ENCODE data around the gene CCDC61. TPM values are rescaled to one million over a fixed set of nuclear protein-coding genes. Genes with fewer than 3 reads are reported as not detected.

CCDC61 gene
- total and polyA plus RNA-seq, 2 of the 8 experiments (the other 6 are each of a cell fraction or from before 2014, with no cell fraction given) = 7.8 to 17.4 TPM

- Histone ChIP-seq H2AFZ (ENCODE audit: low read length) (no peak overlapping the region), H2BK12ac (ENCODE audit: low read depth, low read length) (no peak overlapping the region), H3K4me3 (ENCODE audit: extremely low read depth in 1 of 4, insufficient read depth in 2 of 4, low read depth in 3 of 4, low read length in 4 of 4) (peak overlapping the region; percentile 41 to 54 (median 50)), H4K91ac (replicated peaks; ENCODE audit: insufficient read length, low read length) (no peak overlapping the region), H3K14ac (ENCODE audit: insufficient read length) (no peak overlapping the region), H3K9me3 (ENCODE audit: insufficient read depth in 2 of 2, low read depth in 1 of 2, low read length in 1 of 2) (no peaks in the 10 kb centered on the region), H3K79me1 (ENCODE audit: low read depth, low read length) (no peaks in the 10 kb centered on the region), H2BK20ac (ENCODE audit: low read length) (no peak overlapping the region), H3K27me3 (replicated peaks in 1 of 4; ENCODE audit: control insufficient read depth in 3 of 4, extremely low read depth in 1 of 4, insufficient read depth in 3 of 4, low read length in 3 of 4) (peaks cover 5 to 20% (median 19%) of the 10 kb centered on the region in 4 experiments), H3K4ac (replicated peaks; ENCODE audit: insufficient read length, low read depth, low read length) (no peak overlapping the region), H3K23ac (ENCODE audit: insufficient read length) (no peak overlapping the region), H3K79me2 (ENCODE audit: control insufficient read depth in 1 of 2, insufficient read depth in 2 of 2, low read length in 2 of 2) (no peaks in the 10 kb centered on the region), H3K23me2 (ENCODE audit: low read depth, low read length) (peaks cover 19% of the 10 kb centered on the region; the same call in 1 of the 2 replicates), H4K8ac (ENCODE audit: extremely low read depth, insufficient read depth, low read length) (no peak overlapping the region), H2BK15ac (ENCODE audit: low read length) (no peak overlapping the region), H3K27ac (ENCODE audit: low read depth, low read length) (no peak overlapping the region), H3K56ac (replicated peaks; ENCODE audit: insufficient read length, low read depth, low read length) (no peak overlapping the region), H4K5ac (ENCODE audit: insufficient read length, low read depth, low read length) (no peak overlapping the region), H3K36me3 (ENCODE audit: control insufficient read depth in 2 of 4, insufficient read depth in 4 of 4, low read length in 3 of 4) (peaks cover 0 to 3% (median 0%) of the 10 kb centered on the region in 4 experiments; a peak in 3 of 8 replicates), H2BK120ac (replicated peaks; ENCODE audit: low read depth, low read length) (no peak overlapping the region), H2BK5ac (ENCODE audit: low read depth, low read length) (no peak overlapping the region), H3K9ac (replicated peaks in 1 of 4; ENCODE audit: extremely low read depth in 1 of 4, low read depth in 3 of 4, low read length in 3 of 4) (peak overlapping the region in 2 of 4 experiments; percentile 35 to 46; a peak in 4 of 7 replicates), H4K20me1 (replicated peaks in 1 of 2; ENCODE audit: control insufficient read depth in 1 of 2, insufficient read depth in 2 of 2, low read length in 2 of 2) (peaks cover 7 to 13% of the 10 kb centered on the region in 2 experiments), H2AK5ac (ENCODE audit: low read depth, low read length) (no peak overlapping the region), H3K4me2 (ENCODE audit: insufficient read depth in 1 of 2, low read depth in 2 of 2, low read length in 2 of 2) (peak overlapping the region; percentile 85 to 99), H3K18ac (ENCODE audit: extremely low read depth, low read length) (no peak overlapping the region), H3K4me1 (replicated peaks in 1 of 4; ENCODE audit: control insufficient read depth in 3 of 4, insufficient read depth in 4 of 4, low read length in 3 of 4) (peaks cover 0 to 11% (median 8%) of the 10 kb centered on the region in 4 experiments; a peak in 6 of 7 replicates)
- CTCF ChIA-PET (ENCODE audit: partially characterized antibody) = interaction anchor here (1.0 to 3.3 kb wide), 2 partner anchors 14 to 62 kb away, joined by 6 to 13 read pairs; no protein-coding TSS in a partner anchor
- POLR2A ChIA-PET (ENCODE audit: partially characterized antibody) = interaction anchor here (0.8 to 1.4 kb wide), 4 partner anchors 9 to 112 kb away, joined by 3 to 4 read pairs (median 3); partner anchors contain the start of gene CCDC61
- WGBS, 2 experiments (ENCODE audit: extremely low coverage in 1 of 2, insufficient coverage in 1 of 2, insufficient read length in 1 of 2, insufficient replicate concordance in 2 of 2, low coverage in 1 of 2, low lambda C conversion rate in 2 of 2, missing lambda C conversion rate in 1 of 2) = 43% methylated on average over 8 of the region's 8 CpGs; no CpG with 5 or more reads in 1 of the 2 experiments
- DNase-seq (ENCODE audit: low read depth in 1 of 2, low spot score in 2 of 2) = no peak
- no peak for FAIRE-seq
- TF ChIP-seq CBX5 (IDR thresholded peaks at IDR 0.05; ENCODE audit: low read depth, low read length) = no peak
- TF ChIP-seq SIN3A (conservative IDR thresholded peaks at IDR 0.05 in 1 of 2, IDR thresholded peaks at IDR 0.05 in 1 of 2; ENCODE audit: low read depth in 1 of 2, low read length in 2 of 2) = no peak
- no peak for TF ChIP-seq NANOG (IDR thresholded peaks at IDR 0.05; ENCODE audit: insufficient read depth, low read depth, low read length, poor library complexity, severe bottlenecking)
- no peak for TF ChIP-seq HDAC2 (IDR thresholded peaks at IDR 0.05; ENCODE audit: borderline replicate concordance in 1 of 2, low read depth in 2 of 2, low read length in 2 of 2)
- TF ChIP-seq SUZ12 (IDR thresholded peaks at IDR 0.05; ENCODE audit: low read length) = no peak
- no peak for TF ChIP-seq CEBPB (IDR thresholded peaks at IDR 0.05; ENCODE audit: low read depth, low read length)
- no peak for TF ChIP-seq YY1 (IDR thresholded peaks at IDR 0.05; ENCODE audit: low read depth, low read length)
- no peak for TF ChIP-seq POLR2A (IDR thresholded peaks at IDR 0.05; ENCODE audit: control extremely low read depth in 1 of 2, low read depth in 2 of 2, low read length in 2 of 2)
- no peak for TF ChIP-seq CHD1 (IDR thresholded peaks at IDR 0.05; ENCODE audit: low read depth, low read length)
- TF ChIP-seq KDM4A (IDR thresholded peaks at IDR 0.05; ENCODE audit: low read depth, low read length, severe bottlenecking) = no peak
- no peak for TF ChIP-seq GTF2F1 (IDR thresholded peaks at IDR 0.05; ENCODE audit: borderline replicate concordance, low read depth, low read length)
- no peak for TF ChIP-seq JUND (IDR thresholded peaks at IDR 0.05; ENCODE audit: low read length)
- TF ChIP-seq POU5F1 (IDR thresholded peaks at IDR 0.05; ENCODE audit: low read depth, low read length) = no peak
Observed at GRCh38 chr19:46014534-46014933, 19.3 kb downstream of the CCDC61 start.

All from H1 (cell line).